NCI-H1417 treated with DMSO at 0.1 percent for 48 hours (cell line): ENCODE results near the gene MUSTN1.

Source experiments
- DNase-seq: peaks from one replicate; lab custom pipeline; 2025; lab: John Stamatoyannopoulos, UW

MUSTN1 gene

GRCh38 chr3:52784931-52785590 lies 49.8 kb downstream of the MUSTN1 start:
- no peak for DNase-seq

GRCh38 chr3:52784021-52784621 lies 50.7 kb downstream of the MUSTN1 start:
- DNase-seq, result no peak

- DNase-seq, result no peak
Measured at GRCh38 chr3:52783211-52783555, 51.6 kb downstream of the MUSTN1 start.
